IMR-90 (cell line): ENCODE data around the gene GLRX2.

ENCODE experiments used
- CEBPB ChIP-seq: IDR thresholded peaks from 2 replicates; pipeline ENCODE4 v1.6.1; 2012; ENCODE audit warnings: low read depth, low read length, improper control_type of control experiment
- CTCF ChIP-seq: conservative IDR thresholded peaks from 2 replicates; pipeline ENCODE4 v1.5.1; 2012; ENCODE audit warnings: mild to moderate bottlenecking, low read depth, low read length, improper control_type of control experiment
- MAFK ChIP-seq: IDR thresholded peaks from 2 replicates; pipeline ENCODE4 v1.6.1; 2012; ENCODE audit warnings: low read depth, low read length, improper control_type of control experiment
- POLR2A ChIP-seq: IDR thresholded peaks from 2 replicates; pipeline ENCODE4 v1.6.1; 2012; ENCODE audit warnings: mild to moderate bottlenecking, low read depth, low read length
- SMC3 ChIP-seq: fragments of 150-350 bp; IDR thresholded peaks from 2 replicates; pipeline ENCODE4 v1.6.1; 2016; ENCODE audit warnings: low read depth, mild to moderate bottlenecking, antibody characterized with exemption, low read length, moderate library complexity

GRCh38 chr1:193058529-193059281 lies 46.5 kb downstream of the GLRX2 start:
- TF ChIP-seq CTCF (no peak), POLR2A (no peak; the same call in 1 of the 2 replicates), MAFK (no peak), SMC3 (no peak), CEBPB (no peak)
